ENCODE results near the gene DCAF5. TPM values are rescaled to one million over a fixed set of nuclear protein-coding genes. Genes with fewer than 3 reads are reported as not detected.

DCAF5 gene
- total and polyA plus RNA-seq, 2 of the 8 experiments (the other 6 are each of a cell fraction or from before 2014, with no cell fraction given): 24.3 to 31.0 TPM

DNA sequence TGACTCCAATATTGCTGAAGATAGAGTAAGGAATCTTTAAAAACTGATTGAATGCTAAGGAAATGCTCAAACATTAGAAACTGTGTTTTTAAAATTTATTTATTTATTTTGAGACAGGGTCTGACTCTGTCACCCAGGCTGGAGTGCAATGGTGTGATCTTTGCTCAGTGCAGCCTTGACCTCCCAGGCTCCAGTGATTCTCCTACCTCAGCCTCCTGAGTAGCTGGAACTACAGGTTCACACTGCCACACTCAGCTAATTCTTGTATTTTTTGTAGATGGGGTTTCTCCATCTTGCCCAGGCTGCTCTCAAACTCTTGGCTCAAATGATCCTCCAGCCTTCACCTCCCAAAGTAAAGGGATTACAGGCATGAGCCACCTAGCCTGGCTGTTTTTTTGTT lies 3.3 kb upstream of the DCAF5 start (continued):
- no peak for TF ChIP-seq NANOG (IDR thresholded peaks at IDR 0.05; ENCODE audit: insufficient read depth, low read depth, low read length, poor library complexity, severe bottlenecking)
